Caco-2 (cell line): ENCODE results near the gene AGFG2. TPM values are rescaled to one million over a fixed set of nuclear protein-coding genes. Genes with fewer than 3 reads are reported as not detected.

Source experiments
- BruUV-seq: library from RNA; stranded (reverse); fragments of 400-500 nt; replicated peaks from 2 replicates; lab custom pipeline; 2021; lab: Mats Ljungman, UMichigan
- CTCF ChIA-PET: fragments of 300-600 bp; sonication (Branson Sonifier 250); formaldehyde crosslinking; loops from one replicate; lab custom pipeline; 2022; ENCODE audit warnings: antibody characterized with exemption; lab: Charles Lee
- POLR2A ChIA-PET: fragments of 300-600 bp; sonication (Branson Sonifier 250); formaldehyde crosslinking; loops from one replicate; lab custom pipeline; 2022; ENCODE audit warnings: antibody characterized with exemption; lab: Charles Lee
- DNase-seq, 2 experiments: peaks; one replicate each; pipeline versions ENCODE4 v3.0.0 to v3.0.0-alpha.2; 2020 to 2022
- H3K27me3 ChIP-seq: replicated peaks from 2 replicates; pipeline ENCODE4 v1.6.0; 2011; ENCODE audit warnings: low read length; ENCODE audit not compliant: control insufficient read depth, insufficient read depth
- H3K36me3 ChIP-seq: 2 replicates; pipeline ENCODE4 v1.5.1; 2011; ENCODE audit warnings: low read length; ENCODE audit not compliant: control insufficient read depth, insufficient read depth
- H3K4me1 ChIP-seq: fragments of 250-450 bp; sonication (Bioruptor Pico); 2 replicates; pipeline ENCODE4 v1.5.1; 2020; ENCODE audit warnings: mild to moderate bottlenecking
- H3K4me3 ChIP-seq: 2 replicates; pipeline ENCODE4 v1.5.1; 2011; ENCODE audit warnings: low read depth, mild to moderate bottlenecking, control low read depth, low read length
- H3K9me3 ChIP-seq: fragments of 250-450 bp; sonication (Bioruptor Pico); 2 replicates; pipeline ENCODE4 v1.5.1; 2020; ENCODE audit warnings: mild to moderate bottlenecking, moderate library complexity
- H3K27ac Mint-ChIP-seq: one replicate; pipeline ENCODE4 v1.8.0; 2022; ENCODE audit warnings: mixed read lengths; ENCODE audit not compliant: unreplicated experiment
- H3K27me3 Mint-ChIP-seq: one replicate; pipeline ENCODE4 v1.8.0; 2022; ENCODE audit warnings: mixed read lengths; ENCODE audit not compliant: insufficient read depth, unreplicated experiment
- H3K36me3 Mint-ChIP-seq: one replicate; pipeline ENCODE4 v1.8.0; 2022; ENCODE audit warnings: mild to moderate bottlenecking, mixed read lengths; ENCODE audit not compliant: insufficient read depth, unreplicated experiment
- H3K4me1 Mint-ChIP-seq: one replicate; pipeline ENCODE4 v1.8.0; 2022; ENCODE audit warnings: low read depth, mixed read lengths; ENCODE audit not compliant: unreplicated experiment
- H3K4me3 Mint-ChIP-seq: one replicate; pipeline ENCODE4 v1.8.0; 2022; ENCODE audit warnings: mild to moderate bottlenecking, moderate library complexity, mixed read lengths; ENCODE audit not compliant: unreplicated experiment
- H3K9me3 Mint-ChIP-seq: one replicate; pipeline ENCODE4 v1.8.0; 2022; ENCODE audit warnings: mixed read lengths; ENCODE audit not compliant: unreplicated experiment
- intact Hi-C: fragments of 100-400 bp; cut with micrococcal nuclease; formaldehyde crosslinking; loops from one replicate; pipeline ENCODE4 v1.10.0; 2022; ENCODE audit not compliant: unreplicated experiment
- total RNA-seq: library from RNA; stranded (reverse); gene quantifications from 2 replicates; pipeline ENCODE4 v1.2.3, GENCODE V29; 2022
- TF ChIP-seq, protein P1 (sequence below), 2 experiments: fragments of 200-600 bp in 1 of 2; IDR thresholded peaks; 1 replicate in 1 of 2; 2 replicates in 1 of 2; pipeline versions ENCODE4 v1.5.1 to v1.8.0; 2011 to 2022; ENCODE audit warnings: antibody characterized with exemption in 1 of 2, control low read depth in 1 of 2, inconsistent platforms in 1 of 2, low read depth in 1 of 2, low read length in 1 of 2, mild to moderate bottlenecking in 1 of 2, moderate library complexity in 1 of 2; ENCODE audit not compliant: insufficient read depth in 1 of 2, severe bottlenecking in 1 of 2, unreplicated experiment in 1 of 2

The AGFG2 gene
- total RNA-seq, 1 experiment from 2014 or later, result 60.7 TPM

- ChIA-PET CTCF (no interaction called here), POLR2A (no interaction called here)
- Histone ChIP-seq H3K9me3 (no peaks in the 10 kb centered on the region), H3K4me3 (no peak overlapping the region), H3K27me3 (no peaks in the 10 kb centered on the region), H3K36me3 (peaks cover 4% of the 10 kb centered on the region), H3K4me1 (peaks cover 5% of the 10 kb centered on the region)
- H3K4me3 Mint-ChIP-seq, result no peak overlapping the region
- TF ChIP-seq, protein P1, sequence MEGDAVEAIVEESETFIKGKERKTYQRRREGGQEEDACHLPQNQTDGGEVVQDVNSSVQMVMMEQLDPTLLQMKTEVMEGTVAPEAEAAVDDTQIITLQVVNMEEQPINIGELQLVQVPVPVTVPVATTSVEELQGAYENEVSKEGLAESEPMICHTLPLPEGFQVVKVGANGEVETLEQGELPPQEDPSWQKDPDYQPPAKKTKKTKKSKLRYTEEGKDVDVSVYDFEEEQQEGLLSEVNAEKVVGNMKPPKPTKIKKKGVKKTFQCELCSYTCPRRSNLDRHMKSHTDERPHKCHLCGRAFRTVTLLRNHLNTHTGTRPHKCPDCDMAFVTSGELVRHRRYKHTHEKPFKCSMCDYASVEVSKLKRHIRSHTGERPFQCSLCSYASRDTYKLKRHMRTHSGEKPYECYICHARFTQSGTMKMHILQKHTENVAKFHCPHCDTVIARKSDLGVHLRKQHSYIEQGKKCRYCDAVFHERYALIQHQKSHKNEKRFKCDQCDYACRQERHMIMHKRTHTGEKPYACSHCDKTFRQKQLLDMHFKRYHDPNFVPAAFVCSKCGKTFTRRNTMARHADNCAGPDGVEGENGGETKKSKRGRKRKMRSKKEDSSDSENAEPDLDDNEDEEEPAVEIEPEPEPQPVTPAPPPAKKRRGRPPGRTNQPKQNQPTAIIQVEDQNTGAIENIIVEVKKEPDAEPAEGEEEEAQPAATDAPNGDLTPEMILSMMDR (IDR thresholded peaks at IDR 0.05; ENCODE audit: insufficient read depth in 1 of 2, low read depth in 1 of 2, low read length in 1 of 2, severe bottlenecking in 1 of 2, unreplicated experiment in 1 of 2), result no peak
- no peak overlapping the region for H3K27ac Mint-ChIP-seq
- no TSS peak for BruUV-seq
- intact Hi-C loops, result no loop called here
- no peak for DNase-seq
- H3K4me1 Mint-ChIP-seq, result peaks cover 6% of the 10 kb centered on the region
- peaks cover 84% of the 10 kb centered on the region for H3K36me3 Mint-ChIP-seq
- H3K27me3 Mint-ChIP-seq, result no peaks in the 10 kb centered on the region
- no peaks in the 10 kb centered on the region for H3K9me3 Mint-ChIP-seq
These were observed 13.5 kb downstream of the AGFG2 start for GRCh38 chr7:100552532-100552931.

DNA sequence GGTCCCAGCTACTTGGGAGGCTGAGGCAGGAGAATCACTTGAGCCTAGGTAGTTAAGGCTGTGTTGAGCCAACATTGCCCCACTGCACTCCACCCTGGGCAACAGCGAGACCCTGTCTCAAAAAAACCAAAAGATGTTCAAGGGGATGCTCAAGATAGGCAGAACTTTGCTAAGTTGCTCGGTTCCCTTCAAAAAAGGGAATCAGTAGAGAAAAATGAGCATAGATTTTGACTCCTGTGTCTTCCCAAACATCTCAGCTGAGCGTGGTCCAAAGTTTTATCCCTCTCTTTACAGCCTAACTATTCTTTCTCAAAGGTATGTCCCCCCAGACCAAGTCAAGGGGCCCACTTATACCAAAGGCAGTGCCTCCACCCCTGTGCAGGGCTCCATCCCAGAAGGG, 14.0 kb downstream of the AGFG2 start:
- Histone ChIP-seq H3K36me3 (peaks cover 4% of the 10 kb centered on the region), H3K4me3 (no peak overlapping the region), H3K9me3 (no peaks in the 10 kb centered on the region), H3K4me1 (peaks cover under 1% of the 10 kb centered on the region; the same call in 1 of the 2 replicates), H3K27me3 (no peaks in the 10 kb centered on the region)
- Mint-ChIP-seq H3K27me3 (no peaks in the 10 kb centered on the region), H3K4me3 (no peak overlapping the region), H3K27ac (no peak overlapping the region), H3K4me1 (peaks cover 6% of the 10 kb centered on the region), H3K36me3 (peaks cover 89% of the 10 kb centered on the region), H3K9me3 (no peaks in the 10 kb centered on the region)
- ChIA-PET CTCF (no interaction called here), POLR2A (no interaction called here)
- TF ChIP-seq, protein P1 (IDR thresholded peaks at IDR 0.05; ENCODE audit: insufficient read depth in 1 of 2, low read depth in 1 of 2, low read length in 1 of 2, severe bottlenecking in 1 of 2, unreplicated experiment in 1 of 2), result no peak
- DNase-seq, result no peak
- intact Hi-C loops, result no loop called here
- no TSS peak for BruUV-seq

DNA sequence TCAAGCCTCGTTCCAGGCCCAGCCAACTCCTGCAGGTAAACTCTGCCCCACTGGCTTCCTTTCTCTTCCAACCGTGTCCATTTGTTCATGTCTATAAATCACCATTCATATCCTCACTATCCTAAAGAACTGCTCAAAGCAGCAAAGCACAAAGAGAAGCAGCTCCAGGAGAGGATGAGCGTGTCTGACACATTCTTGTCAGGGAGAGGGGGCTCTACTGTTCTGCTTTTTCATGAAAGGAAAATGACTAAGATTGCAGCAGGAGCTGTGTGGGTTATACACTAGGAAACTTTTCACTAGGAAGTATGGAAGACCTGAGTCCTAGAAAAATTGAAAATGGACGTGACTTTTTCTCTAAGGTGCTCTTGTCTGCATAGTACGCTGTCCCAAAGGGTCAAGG, 16.7 kb downstream of the AGFG2 start:
- H3K9me3 Mint-ChIP-seq, result no peaks in the 10 kb centered on the region
- H3K27ac Mint-ChIP-seq, result no peak overlapping the region
- H3K36me3 Mint-ChIP-seq, result peaks cover 79% of the 10 kb centered on the region
- peaks cover 7% of the 10 kb centered on the region; the same call in 1 of the 2 replicates for H3K4me1 ChIP-seq
- DNase-seq, result no peak
- ChIA-PET POLR2A (interaction anchor here (0.8 kb wide), 1 partner anchor 17 kb away, joined by 4 read pairs; the partner anchor contains the start of gene AGFG2), CTCF (interaction anchor here (0.6 to 1.6 kb wide), 2 partner anchors 33 to 86 kb away, joined by 3 to 6 read pairs; no protein-coding TSS in a partner anchor)
- no peaks in the 10 kb centered on the region for H3K27me3 Mint-ChIP-seq
- intact Hi-C loops, result no loop called here
- no peak overlapping the region for H3K4me3 ChIP-seq
- no peaks in the 10 kb centered on the region for H3K4me1 Mint-ChIP-seq
- H3K27me3 ChIP-seq, result no peaks in the 10 kb centered on the region
- H3K36me3 ChIP-seq, result peaks cover 4% of the 10 kb centered on the region
- no peaks in the 10 kb centered on the region for H3K9me3 ChIP-seq
- H3K4me3 Mint-ChIP-seq, result no peak overlapping the region
- no TSS peak for BruUV-seq
- TF ChIP-seq, protein P1 (IDR thresholded peaks at IDR 0.05; ENCODE audit: insufficient read depth in 1 of 2, low read depth in 1 of 2, low read length in 1 of 2, severe bottlenecking in 1 of 2, unreplicated experiment in 1 of 2), result no peak
